Rectal smooth muscle tissue (tissue), 1 donor: ENCODE measurements around the gene IL17F.

Experiments
- H3K27ac ChIP-seq: one replicate; pipeline ENCODE4 v1.7.0; 2013; ENCODE audit warnings: low read depth, low read length, inconsistent platforms
- H3K27me3 ChIP-seq: one replicate; pipeline ENCODE4 v1.7.0; 2013; ENCODE audit warnings: low read length; ENCODE audit not compliant: control insufficient read depth, insufficient read depth
- H3K36me3 ChIP-seq: one replicate; pipeline ENCODE4 v1.7.0; 2013; ENCODE audit warnings: low read length; ENCODE audit not compliant: control insufficient read depth, insufficient read depth
- H3K4me1 ChIP-seq: one replicate; pipeline ENCODE4 v1.7.0; 2013; ENCODE audit warnings: low read length; ENCODE audit not compliant: control insufficient read depth, insufficient read depth
- H3K4me3 ChIP-seq: one replicate; pipeline ENCODE4 v1.7.0; 2013; ENCODE audit warnings: low read length
- H3K9ac ChIP-seq: one replicate; pipeline ENCODE4 v1.7.0; 2013; ENCODE audit warnings: low read length

The IL17F gene

GRCh38 chr6:52263709-52264540 lies 19.6 kb upstream of the IL17F start:
- Histone ChIP-seq H3K27me3 (no peaks in the 10 kb centered on the region), H3K4me1 (peaks cover 2% of the 10 kb centered on the region), H3K9ac (no peak overlapping the region), H3K27ac (no peak overlapping the region), H3K4me3 (no peak overlapping the region), H3K36me3 (peaks cover 23% of the 10 kb centered on the region)

DNA sequence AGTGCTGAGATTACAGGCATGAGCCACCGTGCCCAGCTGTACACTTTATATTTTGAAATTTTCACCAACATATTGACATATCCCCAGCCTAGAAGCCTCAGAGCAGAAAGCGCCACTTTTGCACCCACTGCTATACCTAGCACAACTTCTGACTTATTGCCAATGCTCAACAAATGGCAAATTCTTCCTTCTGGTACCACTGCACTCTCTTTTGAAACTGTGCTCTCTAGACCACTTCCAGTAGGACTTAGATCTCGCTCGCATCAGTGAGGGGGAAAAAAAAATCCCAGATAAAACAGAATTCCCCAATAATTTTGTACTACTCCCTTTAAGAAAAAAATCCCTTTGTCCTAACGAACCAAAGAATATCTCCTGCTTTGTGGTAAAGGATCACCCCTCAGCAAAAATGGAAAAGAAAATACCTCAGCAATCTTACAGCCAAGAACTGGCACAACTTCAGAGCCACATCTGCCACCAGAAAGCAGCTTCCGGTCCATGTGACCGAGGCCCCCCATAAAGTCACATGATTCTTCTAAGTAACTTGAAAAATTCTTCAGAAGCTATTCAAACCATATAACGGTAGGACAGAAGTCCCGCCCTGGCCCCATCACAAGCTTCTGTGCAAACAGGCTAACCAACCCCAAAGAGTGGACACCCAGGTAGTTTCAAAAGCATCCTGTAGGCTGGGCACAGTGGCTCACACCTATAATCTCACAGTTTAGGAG lies 18.5 kb upstream of the IL17F start:
- H3K36me3 ChIP-seq = peaks cover 14% of the 10 kb centered on the region
- no peak overlapping the region for H3K9ac ChIP-seq
- peaks cover 2% of the 10 kb centered on the region for H3K4me1 ChIP-seq
- no peak overlapping the region for H3K27ac ChIP-seq
- H3K27me3 ChIP-seq = no peaks in the 10 kb centered on the region
- H3K4me3 ChIP-seq = no peak overlapping the region

GRCh38 chr6:52261229-52261628 lies 16.9 kb upstream of the IL17F start:
- Histone ChIP-seq H3K4me1 (peaks cover 2% of the 10 kb centered on the region), H3K9ac (no peak overlapping the region), H3K4me3 (no peak overlapping the region), H3K27ac (no peak overlapping the region), H3K36me3 (peaks cover 10% of the 10 kb centered on the region), H3K27me3 (no peaks in the 10 kb centered on the region)

DNA sequence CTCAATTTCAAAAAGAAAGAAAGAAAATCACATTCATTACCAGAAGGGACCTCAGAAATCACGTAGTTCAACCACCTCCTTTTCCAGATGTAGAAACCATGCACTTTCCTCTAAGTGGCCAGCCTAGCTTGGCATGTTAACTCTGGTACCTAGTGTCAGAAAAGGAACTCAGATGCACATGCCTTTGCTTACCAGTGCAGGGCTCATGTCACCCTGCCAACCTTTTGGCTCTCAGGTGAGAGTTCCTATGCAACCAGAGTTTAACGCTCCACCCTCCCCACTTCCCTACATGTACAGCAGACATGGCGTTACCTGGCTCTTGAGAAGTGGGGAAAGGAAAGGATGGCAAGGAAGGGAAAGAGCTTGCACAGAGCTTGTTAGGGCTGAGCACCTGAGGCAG lies 16.3 kb upstream of the IL17F start:
- Histone ChIP-seq H3K27ac (no peak overlapping the region), H3K4me3 (no peak overlapping the region), H3K4me1 (peaks cover 2% of the 10 kb centered on the region), H3K27me3 (no peaks in the 10 kb centered on the region), H3K36me3 (peaks cover 10% of the 10 kb centered on the region), H3K9ac (no peak overlapping the region)

DNA sequence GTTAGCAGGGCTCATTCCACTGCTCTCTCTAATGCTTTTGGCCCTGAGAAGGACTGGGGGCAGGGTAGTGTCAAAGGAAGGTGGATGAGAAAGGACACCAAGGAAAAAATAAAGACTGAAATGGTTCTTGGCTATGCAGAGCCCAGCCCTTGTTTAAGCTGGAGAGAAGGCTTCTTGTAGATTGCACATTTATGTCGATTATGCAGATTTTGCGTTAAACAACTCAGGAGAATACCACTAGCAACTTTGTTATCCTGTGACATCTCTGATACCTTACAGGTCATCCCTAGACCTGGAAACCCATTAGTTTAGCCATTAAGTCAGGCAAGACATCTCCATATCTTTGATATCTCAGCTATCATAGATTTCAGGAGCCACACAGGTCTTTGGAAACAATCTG lies 11.1 kb upstream of the IL17F start:
- H3K4me3 ChIP-seq = no peak overlapping the region

DNA sequence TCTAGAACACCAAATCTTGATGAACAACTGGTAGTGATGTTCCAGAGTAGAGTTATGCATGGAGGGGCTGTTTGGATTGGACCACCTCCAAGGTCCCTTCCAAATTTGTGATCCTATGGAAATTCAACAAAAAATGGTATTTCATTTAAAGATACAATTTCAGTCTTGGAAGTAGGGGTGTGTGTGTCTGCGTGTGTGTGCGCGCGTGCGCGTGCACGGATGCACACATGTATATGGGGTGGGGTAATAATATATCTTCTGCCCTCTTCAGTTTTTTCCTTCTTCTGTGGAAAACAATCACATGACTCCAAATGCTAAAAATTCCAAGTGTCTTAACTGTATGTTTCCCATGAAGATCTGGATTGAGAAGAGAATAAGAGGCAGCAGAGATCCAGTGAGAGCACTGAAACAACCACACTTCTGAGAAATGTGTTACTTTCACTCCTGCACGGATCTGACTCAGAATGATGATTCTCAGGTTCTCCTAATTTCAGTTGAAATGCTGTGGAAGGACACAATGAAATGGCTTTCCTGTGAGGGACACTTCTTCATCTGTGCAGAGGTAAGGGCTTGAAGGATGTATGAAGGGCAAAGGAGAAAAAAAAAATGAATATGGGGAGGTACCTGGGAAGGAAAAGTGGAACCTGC lies 10.6 kb upstream of the IL17F start:
- Histone ChIP-seq H3K9ac (no peak overlapping the region), H3K27me3 (no peaks in the 10 kb centered on the region), H3K4me1 (no peaks in the 10 kb centered on the region), H3K27ac (no peak overlapping the region), H3K36me3 (no peaks in the 10 kb centered on the region), H3K4me3 (no peak overlapping the region)

More for the DNA sequence above, 11.1 kb upstream of the IL17F start:
- Histone ChIP-seq H3K36me3 (no peaks in the 10 kb centered on the region), H3K27me3 (no peaks in the 10 kb centered on the region), H3K4me1 (no peaks in the 10 kb centered on the region), H3K27ac (no peak overlapping the region), H3K9ac (no peak overlapping the region)

DNA sequence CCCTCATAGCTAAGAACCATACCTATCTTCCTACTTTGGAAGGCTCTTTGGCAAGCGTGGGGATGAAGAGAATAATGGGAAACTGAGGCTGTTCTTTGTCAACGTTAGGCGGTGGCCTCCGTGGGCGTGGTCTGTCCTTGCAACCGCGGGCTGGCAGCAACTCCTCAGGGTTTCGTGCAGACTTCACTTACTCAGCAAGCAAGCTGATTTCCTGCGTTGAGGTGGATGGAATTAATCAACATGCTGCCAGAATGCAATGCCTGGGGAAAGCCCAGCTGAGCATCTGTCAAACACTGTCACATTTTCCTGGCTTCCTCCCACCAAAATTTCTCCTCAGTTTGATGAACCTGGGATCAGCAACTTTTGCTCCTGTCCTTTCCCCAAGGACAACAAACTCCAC lies 9.2 kb upstream of the IL17F start:
- Histone ChIP-seq H3K27me3 (no peaks in the 10 kb centered on the region), H3K36me3 (no peaks in the 10 kb centered on the region)

DNA sequence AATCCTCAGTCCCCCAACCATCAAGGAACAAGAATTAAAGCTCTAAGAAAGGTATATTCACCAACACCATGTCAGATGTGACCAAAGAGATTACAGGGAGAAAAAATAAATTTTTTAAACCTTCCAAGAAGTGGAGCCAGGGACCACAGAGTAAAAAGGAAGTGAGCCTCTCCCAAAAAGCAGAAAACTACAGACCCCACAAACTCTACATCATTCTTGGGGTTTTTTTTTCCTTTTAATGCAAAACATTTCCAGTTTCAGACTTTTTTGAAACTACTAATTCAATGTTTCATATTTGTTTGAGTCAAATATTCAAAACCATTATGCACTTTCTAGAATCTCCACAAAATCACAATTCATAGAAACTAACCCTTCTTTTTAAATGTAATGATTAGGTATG lies 6.8 kb upstream of the IL17F start:
- Histone ChIP-seq H3K9ac (no peak overlapping the region), H3K27me3 (no peaks in the 10 kb centered on the region), H3K27ac (no peak overlapping the region), H3K4me1 (no peaks in the 10 kb centered on the region), H3K4me3 (no peak overlapping the region), H3K36me3 (no peaks in the 10 kb centered on the region)

More for the DNA sequence above, 9.2 kb upstream of the IL17F start:
- no peak overlapping the region for H3K4me3 ChIP-seq
- no peak overlapping the region for H3K9ac ChIP-seq
- no peak overlapping the region for H3K27ac ChIP-seq
- H3K4me1 ChIP-seq = no peaks in the 10 kb centered on the region

DNA sequence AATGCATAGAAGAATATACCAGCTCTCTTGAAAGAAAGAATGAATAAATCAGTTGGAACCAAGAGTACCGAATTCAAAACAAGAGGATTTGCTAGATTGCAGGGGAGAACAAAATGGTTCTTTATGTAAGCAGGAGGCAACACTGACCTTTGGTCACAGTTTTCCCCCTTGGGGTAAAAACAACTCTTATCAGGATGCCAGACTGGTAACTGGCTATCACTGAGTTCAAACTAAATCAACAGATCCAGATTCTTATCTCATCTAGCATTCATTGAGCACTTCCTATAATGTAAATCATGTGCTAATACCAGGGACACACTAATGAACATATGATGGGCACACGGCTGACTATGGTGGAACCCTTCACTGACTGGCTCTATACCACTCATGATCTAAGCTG lies 4.8 kb upstream of the IL17F start:
- no peaks in the 10 kb centered on the region for H3K36me3 ChIP-seq
- no peak overlapping the region for H3K27ac ChIP-seq
- H3K9ac ChIP-seq = no peak overlapping the region
- H3K4me3 ChIP-seq = no peak overlapping the region
- no peaks in the 10 kb centered on the region for H3K27me3 ChIP-seq
- H3K4me1 ChIP-seq = no peaks in the 10 kb centered on the region

- no peaks in the 10 kb centered on the region for H3K36me3 ChIP-seq
- H3K27me3 ChIP-seq = no peaks in the 10 kb centered on the region
These were observed 1.1 kb upstream of the IL17F start for GRCh38 chr6:52245425-52245824.

DNA sequence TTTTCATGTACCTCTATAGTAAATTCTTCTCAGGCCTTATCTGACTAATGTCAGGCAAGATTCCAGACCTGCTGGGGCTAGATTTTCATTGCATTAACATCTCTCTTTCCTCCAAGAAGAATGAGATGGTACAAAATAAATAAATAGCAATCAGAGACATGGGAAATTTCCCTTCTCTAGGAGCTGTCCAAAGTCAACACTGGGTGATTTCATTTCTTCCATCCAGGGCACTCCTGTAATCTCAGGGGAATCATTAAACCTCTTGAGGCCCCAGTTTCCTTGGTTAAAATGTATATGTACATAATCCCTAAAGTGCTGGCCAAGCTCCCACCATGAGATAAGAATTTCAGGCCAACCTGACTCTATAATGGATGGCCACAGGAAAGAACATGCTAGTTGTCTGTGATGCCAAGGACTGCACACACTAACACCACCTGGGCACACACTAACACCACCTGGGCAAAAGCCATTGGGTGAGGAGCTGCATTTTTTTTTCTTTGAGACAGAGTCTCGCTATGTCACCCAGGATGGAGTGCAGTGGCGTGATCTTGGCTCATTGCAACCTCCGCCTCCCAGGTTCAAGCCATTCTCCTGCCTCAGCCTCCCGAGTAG lies 912 bp downstream of the IL17F start:
- no peaks in the 10 kb centered on the region for H3K36me3 ChIP-seq
- no peak overlapping the region for H3K4me3 ChIP-seq
- no peaks in the 10 kb centered on the region for H3K27me3 ChIP-seq
- H3K9ac ChIP-seq = no peak overlapping the region
- no peaks in the 10 kb centered on the region for H3K4me1 ChIP-seq
- no peak overlapping the region for H3K27ac ChIP-seq

More at GRCh38 chr6:52245425-52245824, 1.1 kb upstream of the IL17F start:
- no peak overlapping the region for H3K27ac ChIP-seq
- no peak overlapping the region for H3K9ac ChIP-seq
- H3K4me1 ChIP-seq = no peaks in the 10 kb centered on the region
- no peak overlapping the region for H3K4me3 ChIP-seq

DNA sequence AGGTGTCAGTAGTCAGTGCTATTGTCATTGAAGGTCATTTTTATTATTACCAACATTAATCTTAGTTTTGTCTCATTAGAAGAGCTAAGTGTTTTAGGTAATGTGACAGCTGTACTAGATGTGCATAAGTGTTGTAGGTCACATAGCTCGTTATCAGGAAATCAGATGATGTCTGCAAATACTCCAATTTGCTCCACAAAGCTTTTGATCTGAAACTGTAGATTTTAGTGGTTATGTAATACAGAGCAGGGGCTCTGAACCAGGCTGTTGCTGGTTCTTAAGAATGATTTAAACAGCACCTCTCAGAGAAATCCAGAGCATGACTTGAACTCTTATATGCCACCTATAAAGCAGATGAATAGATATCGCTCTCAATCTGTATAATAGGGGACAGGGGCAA lies 2.5 kb downstream of the IL17F start:
- no peak overlapping the region for H3K4me3 ChIP-seq
- H3K27ac ChIP-seq = no peak overlapping the region
- no peaks in the 10 kb centered on the region for H3K27me3 ChIP-seq
- no peaks in the 10 kb centered on the region for H3K4me1 ChIP-seq
- H3K9ac ChIP-seq = no peak overlapping the region
- H3K36me3 ChIP-seq = no peaks in the 10 kb centered on the region
